Kidney (tissue), 14 donors: ENCODE measurements around the gene SLIRP. TPM values are rescaled to one million over a fixed set of nuclear protein-coding genes. Genes with fewer than 3 reads are reported as not detected.
A peak's percentile ranks its signal among the peaks of the same experiment; 100 is the strongest.

Experiments
- DNase-seq, 5 donors: peaks; one replicate each; pipeline ENCODE4 v3.0.0-alpha.2; 2013 to 2020
- FAIRE-seq: peaks from 2 replicates; lab custom pipeline; 2012; peaks lifted over from hg19 to GRCh38; lab: Jason Lieb, UNC
- H3K27ac ChIP-seq, 2 donors: one replicate each; pipeline ENCODE4 v1.7.0; 2013; ENCODE audit warnings: low read depth in 2 of 2, low read length in 2 of 2, inconsistent platforms in 1 of 2
- H3K27me3 ChIP-seq: one replicate; pipeline ENCODE4 v1.7.1; 2013; ENCODE audit warnings: low read length, inconsistent platforms; ENCODE audit not compliant: control insufficient read depth, insufficient read depth
- H3K36me3 ChIP-seq, 3 donors: one replicate each; pipeline versions ENCODE4 v1.7.0 to v1.7.1; 2013; ENCODE audit warnings: low read length in 3 of 3, control low read depth in 1 of 3, inconsistent platforms in 1 of 3; ENCODE audit not compliant: insufficient read depth in 3 of 3, control insufficient read depth in 2 of 3
- H3K4me1 ChIP-seq, 3 donors: one replicate each; pipeline versions ENCODE4 v1.7.0 to v1.7.1; 2013; ENCODE audit warnings: low read length in 3 of 3, inconsistent platforms in 1 of 3, low read depth in 1 of 3; ENCODE audit not compliant: control insufficient read depth in 2 of 3, insufficient read depth in 2 of 3
- H3K4me3 ChIP-seq, 3 donors: one replicate each; pipeline versions ENCODE4 v1.7.0 to v1.8.1; 2013; ENCODE audit warnings: low read length in 3 of 3, control low read depth in 1 of 3, inconsistent platforms in 1 of 3
- H3K9ac ChIP-seq, 3 donors: one replicate each; pipeline versions ENCODE4 v1.7.0 to v1.7.1; 2013; ENCODE audit warnings: low read length in 3 of 3, control low read depth in 1 of 3, inconsistent platforms in 1 of 3
- H3K9me3 ChIP-seq, 3 donors: one replicate each; pipeline versions ENCODE4 v1.7.0 to v1.7.1; 2013; ENCODE audit warnings: low read length in 3 of 3, control low read depth in 1 of 3, inconsistent platforms in 1 of 3; ENCODE audit not compliant: control insufficient read depth in 2 of 3, insufficient read depth in 1 of 3
- intact Hi-C: fragments of 100-400 bp; cut with DNase I; formaldehyde crosslinking; loops from one replicate; pipeline ENCODE4 v1.11.1; 2022
- polyA plus RNA-seq: library from polyadenylated mRNA; stranded (reverse); fragments of 350-450 nt; fragmentation: Illumina TruSeq; extraction: RNeasy Lipid Tissue Mini Kit (QIAGEN cat#74804); gene quantifications from one replicate; pipeline ENCODE4 v1.2.3, GENCODE V29; 2014; ENCODE audit warnings: low read depth, low replicate concordance; ENCODE audit not compliant: insufficient read depth
- total RNA-seq: library from RNA; stranded (reverse); fragmentation: NEBNext Ultra II Directional; extraction: Animal tissue kit (Norgen Biotek cat#: 25700); gene quantifications from one replicate; pipeline ENCODE4 v1.2.1, GENCODE V29; 2021
- TF ChIP-seq, protein P1 (sequence below): IDR thresholded peaks from 3 replicates; pipeline ENCODE4 v1.5.1; 2012; ENCODE audit warnings: mild to moderate bottlenecking, moderate library complexity, borderline replicate concordance; ENCODE audit not compliant: insufficient read depth; ENCODE audit errors: extremely low read depth
- donor health status: control.
- donor health status: control.
- donor health status: control.
- donor health status: control.
- donor health status: control.
- donor health status: DM: yes; HTN: yes; CAD: no.
- donor health status: Normal renal cell carcinoma (clear cell type).

Gene SLIRP
- total and polyA plus RNA-seq, 2 donors from 2014 or later = 91.6 to 418 TPM

DNA sequence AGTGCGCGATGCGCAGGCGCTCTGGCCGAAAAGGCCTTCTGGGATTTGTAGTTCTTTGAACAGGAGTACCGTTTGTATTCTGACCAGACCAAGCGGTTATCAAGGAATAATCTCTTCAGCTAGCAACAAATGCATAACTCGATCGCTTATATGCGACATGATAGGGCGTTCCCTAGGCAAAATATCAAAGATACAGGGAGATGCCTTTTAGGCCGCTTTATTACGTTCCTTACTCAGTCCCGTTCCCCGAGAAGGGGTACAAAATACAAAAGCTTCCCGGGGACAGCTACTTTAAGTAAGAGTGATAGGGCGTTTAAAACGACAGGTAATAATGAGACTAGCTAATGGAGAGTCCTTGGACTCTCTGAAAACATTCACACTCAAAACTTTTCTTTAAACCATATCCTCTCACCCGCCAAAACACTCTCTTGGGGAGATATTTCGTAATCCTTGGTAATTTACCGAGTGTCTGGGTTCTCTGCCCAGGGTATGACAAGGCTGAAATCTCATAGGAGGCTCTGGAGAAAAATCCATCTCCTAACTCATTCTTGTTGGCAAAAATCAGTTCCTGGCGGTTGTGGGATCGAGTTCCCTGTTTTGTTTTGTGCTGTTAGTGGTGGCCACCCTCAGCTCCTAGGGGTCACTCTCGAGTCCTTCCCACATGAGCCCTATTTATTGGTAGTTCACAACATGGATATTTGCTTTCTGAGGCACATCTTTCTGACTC, 53.5 kb downstream of the SLIRP start:
- intact Hi-C loops = no loop called here
- TF ChIP-seq, protein P1, sequence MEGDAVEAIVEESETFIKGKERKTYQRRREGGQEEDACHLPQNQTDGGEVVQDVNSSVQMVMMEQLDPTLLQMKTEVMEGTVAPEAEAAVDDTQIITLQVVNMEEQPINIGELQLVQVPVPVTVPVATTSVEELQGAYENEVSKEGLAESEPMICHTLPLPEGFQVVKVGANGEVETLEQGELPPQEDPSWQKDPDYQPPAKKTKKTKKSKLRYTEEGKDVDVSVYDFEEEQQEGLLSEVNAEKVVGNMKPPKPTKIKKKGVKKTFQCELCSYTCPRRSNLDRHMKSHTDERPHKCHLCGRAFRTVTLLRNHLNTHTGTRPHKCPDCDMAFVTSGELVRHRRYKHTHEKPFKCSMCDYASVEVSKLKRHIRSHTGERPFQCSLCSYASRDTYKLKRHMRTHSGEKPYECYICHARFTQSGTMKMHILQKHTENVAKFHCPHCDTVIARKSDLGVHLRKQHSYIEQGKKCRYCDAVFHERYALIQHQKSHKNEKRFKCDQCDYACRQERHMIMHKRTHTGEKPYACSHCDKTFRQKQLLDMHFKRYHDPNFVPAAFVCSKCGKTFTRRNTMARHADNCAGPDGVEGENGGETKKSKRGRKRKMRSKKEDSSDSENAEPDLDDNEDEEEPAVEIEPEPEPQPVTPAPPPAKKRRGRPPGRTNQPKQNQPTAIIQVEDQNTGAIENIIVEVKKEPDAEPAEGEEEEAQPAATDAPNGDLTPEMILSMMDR = peak; percentile 24
- DNase-seq (peak in 3 of 5 donors; percentile 21 to 53 (median 41)), FAIRE-seq (peak; percentile 21)
- Histone ChIP-seq H3K9ac (peak overlapping the region; percentile 0 to 96 (median 91)), H3K9me3 (no peaks in the 10 kb centered on the region), H3K36me3 (no peaks in the 10 kb centered on the region), H3K4me3 (peak overlapping the region; percentile 91 to 98 (median 93)), H3K4me1 (peaks cover 0 to 9% (median 7%) of the 10 kb centered on the region in 3 donors), H3K27me3 (no peaks in the 10 kb centered on the region), H3K27ac (peak overlapping the region; percentile 37 to 90)

DNA sequence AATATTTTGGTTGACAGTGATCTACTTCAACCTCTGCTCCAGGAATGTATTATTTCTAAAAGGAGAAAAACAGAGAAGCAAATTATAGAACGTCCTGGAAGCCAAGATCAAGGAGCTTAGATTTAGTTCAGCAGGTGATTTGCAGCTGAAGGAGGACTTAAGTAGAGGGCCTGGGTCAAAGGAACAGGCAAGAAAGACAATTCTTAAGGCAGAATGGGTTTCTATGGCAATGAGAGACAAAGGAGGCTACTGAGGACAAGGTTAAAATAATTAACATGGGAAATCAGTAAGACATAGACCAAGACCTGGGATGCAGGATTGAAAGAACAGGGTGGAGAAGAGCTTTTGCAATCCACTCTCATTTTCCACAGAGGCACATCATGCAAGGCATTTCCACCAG, 55.4 kb downstream of the SLIRP start:
- FAIRE-seq (no peak), DNase-seq (no peak)
- TF ChIP-seq, protein P1 = no peak
- Histone ChIP-seq H3K4me1 (peaks cover 0 to 9% (median 7%) of the 10 kb centered on the region in 3 donors), H3K9ac (no peak overlapping the region), H3K27me3 (no peaks in the 10 kb centered on the region), H3K27ac (no peak overlapping the region), H3K4me3 (no peak overlapping the region), H3K36me3 (no peaks in the 10 kb centered on the region), H3K9me3 (no peaks in the 10 kb centered on the region)
- intact Hi-C loops = no loop called here

DNA sequence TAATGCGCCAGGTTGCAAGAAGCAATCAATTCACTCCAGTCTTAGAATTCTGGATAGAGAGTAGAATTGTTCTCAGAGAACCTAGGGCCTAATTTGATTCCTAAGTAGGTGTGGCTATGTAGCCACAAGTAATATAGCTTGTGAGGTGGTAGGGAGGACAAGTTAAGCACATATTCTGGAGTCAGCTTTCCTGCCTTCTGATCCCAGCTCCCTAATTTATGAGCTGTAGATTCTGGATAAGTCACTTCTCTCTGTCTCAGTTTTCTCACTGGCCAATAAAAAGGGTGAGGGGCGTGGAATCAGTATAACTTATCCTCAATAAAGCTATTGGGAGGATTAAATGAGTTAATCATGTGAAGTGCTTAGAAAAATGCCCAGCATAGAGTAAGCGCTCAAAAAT, 56.1 kb downstream of the SLIRP start:
- no peaks in the 10 kb centered on the region for H3K27me3 ChIP-seq
- TF ChIP-seq, protein P1 = no peak
- no peaks in the 10 kb centered on the region for H3K9me3 ChIP-seq
- DNase-seq = peak in 3 of 5 donors; percentile 26 to 63 (median 63)
- intact Hi-C loops = no loop called here
- no peaks in the 10 kb centered on the region for H3K36me3 ChIP-seq
- FAIRE-seq = no peak
- H3K4me3 ChIP-seq = no peak overlapping the region
- H3K4me1 ChIP-seq = peaks cover 0 to 7% (median 7%) of the 10 kb centered on the region in 3 donors
- H3K27ac ChIP-seq = no peak overlapping the region
- no peak overlapping the region for H3K9ac ChIP-seq

Other genes starting within 250 kb of the SLIRP start
- gene ISM2, start 209.3 kb upstream of the SLIRP start, total RNA-seq = 0.57 TPM
- gene ISM2, start 209.3 kb upstream of the SLIRP start, polyA plus RNA-seq = 0.80 TPM
- gene SPTLC2, start 91.5 kb upstream of the SLIRP start, total RNA-seq = 66.1 TPM
- 17.0 TPM for gene SPTLC2, start 91.5 kb upstream of the SLIRP start, polyA plus RNA-seq
- gene ALKBH1, start 80 bp upstream of the SLIRP start, total RNA-seq = 10.5 TPM
- 11.5 TPM for gene ALKBH1, start 80 bp upstream of the SLIRP start, polyA plus RNA-seq
- gene SNW1, start 53.1 kb downstream of the SLIRP start, total RNA-seq = 63.9 TPM
- gene SNW1, start 53.1 kb downstream of the SLIRP start, polyA plus RNA-seq = 37.8 TPM
- 8.0 TPM for gene ADCK1, start 92.0 kb downstream of the SLIRP start, total RNA-seq
- 10.3 TPM for gene ADCK1, start 92.0 kb downstream of the SLIRP start, polyA plus RNA-seq